NCI-H146 treated with DMSO at 0.1 percent for 48 hours (cell line): ENCODE data around the gene ANGPTL4.

Source experiments
- DNase-seq: peaks from one replicate; lab custom pipeline; 2025; ENCODE audit not compliant: unreplicated experiment; lab: John Stamatoyannopoulos, UW

The ANGPTL4 gene

DNA sequence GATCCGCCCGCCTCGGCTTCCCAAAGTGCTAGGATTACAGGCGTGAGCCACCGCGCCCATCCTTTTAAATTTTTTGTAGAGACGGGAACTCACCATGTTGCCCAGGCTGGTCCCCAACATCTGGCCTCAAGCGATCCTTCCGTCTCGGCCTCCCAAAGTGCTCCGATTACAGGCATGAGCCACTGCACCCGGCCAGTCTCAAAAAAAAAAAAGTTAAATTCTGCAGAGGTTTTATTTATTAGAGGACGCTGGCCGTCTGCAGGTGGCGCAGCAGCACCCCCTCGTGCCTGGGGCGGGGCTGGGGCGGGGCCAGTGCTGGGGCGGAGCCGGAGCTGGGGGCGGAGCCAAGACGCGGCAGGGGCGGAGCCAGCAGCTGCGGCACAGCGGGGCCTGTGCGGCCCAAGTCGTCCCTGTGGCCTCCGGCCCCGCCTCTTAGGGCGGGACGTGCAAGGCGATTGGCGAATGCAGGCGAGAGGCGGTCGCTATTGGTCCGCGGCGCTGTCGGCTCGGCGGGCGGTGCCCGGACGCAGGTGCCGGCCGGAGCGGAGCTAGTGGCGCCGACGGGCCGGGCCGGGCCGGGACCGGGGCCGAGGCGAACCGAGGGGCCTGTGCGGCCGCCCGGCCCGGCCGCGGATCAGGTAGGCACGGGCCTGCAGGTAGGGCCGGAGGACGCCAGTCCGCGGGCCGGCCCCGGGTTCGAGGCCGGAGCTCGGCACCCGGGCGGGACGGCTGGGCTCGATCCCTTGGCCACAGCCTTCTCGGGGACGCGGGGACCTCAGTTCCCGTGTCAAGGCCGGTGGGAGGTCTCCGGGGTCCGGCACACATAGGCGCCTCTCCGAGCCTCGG is 49.1 kb downstream of the ANGPTL4 start, which contains the start of gene MARCHF2:
Gene MARCHF2, plus strand, starts transcription at position 523 of the 846 bp plus-strand sequence. CDS start 8,536 bp downstream, outside the sequence.
- peak; percentile 80 for DNase-seq

DNA sequence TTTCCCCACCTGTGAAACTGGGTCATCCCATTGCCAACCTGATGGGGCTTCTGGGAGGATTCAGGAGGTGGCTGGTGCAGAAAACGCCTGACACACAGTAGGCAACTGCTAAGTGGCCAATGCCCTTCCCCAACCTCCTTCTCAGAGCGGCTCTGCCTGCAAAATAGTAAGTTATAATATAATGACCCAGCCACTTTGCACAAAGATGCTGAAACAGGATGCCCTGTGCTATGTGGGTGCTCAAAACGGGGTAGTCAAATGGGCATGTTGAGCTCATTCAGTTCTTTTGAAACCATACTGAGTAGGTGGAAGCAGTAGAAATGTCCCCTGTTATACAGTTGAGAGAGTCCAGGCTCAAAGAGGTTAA is 49.7 kb downstream of the ANGPTL4 start:
- no peak for DNase-seq

DNA sequence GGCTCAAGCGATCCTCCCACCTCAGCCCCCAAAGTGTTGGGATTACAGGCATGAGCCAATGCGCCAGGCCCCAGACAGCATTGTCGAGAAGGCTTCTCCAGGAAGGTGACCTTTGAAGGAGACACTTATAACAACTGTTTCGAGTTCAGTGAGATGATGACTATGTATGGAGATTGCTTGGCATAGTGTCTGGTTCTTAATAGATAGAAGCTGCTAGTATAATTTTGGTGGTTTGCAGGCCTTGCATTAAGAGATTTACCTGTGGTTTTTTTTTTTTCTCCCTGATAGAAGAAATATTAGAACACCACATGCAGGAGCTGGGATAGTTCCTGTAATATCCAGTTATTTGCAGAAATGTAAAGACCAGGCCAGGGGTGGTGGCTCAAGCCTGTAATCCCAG is 52.8 kb downstream of the ANGPTL4 start:
- DNase-seq: no peak

DNA sequence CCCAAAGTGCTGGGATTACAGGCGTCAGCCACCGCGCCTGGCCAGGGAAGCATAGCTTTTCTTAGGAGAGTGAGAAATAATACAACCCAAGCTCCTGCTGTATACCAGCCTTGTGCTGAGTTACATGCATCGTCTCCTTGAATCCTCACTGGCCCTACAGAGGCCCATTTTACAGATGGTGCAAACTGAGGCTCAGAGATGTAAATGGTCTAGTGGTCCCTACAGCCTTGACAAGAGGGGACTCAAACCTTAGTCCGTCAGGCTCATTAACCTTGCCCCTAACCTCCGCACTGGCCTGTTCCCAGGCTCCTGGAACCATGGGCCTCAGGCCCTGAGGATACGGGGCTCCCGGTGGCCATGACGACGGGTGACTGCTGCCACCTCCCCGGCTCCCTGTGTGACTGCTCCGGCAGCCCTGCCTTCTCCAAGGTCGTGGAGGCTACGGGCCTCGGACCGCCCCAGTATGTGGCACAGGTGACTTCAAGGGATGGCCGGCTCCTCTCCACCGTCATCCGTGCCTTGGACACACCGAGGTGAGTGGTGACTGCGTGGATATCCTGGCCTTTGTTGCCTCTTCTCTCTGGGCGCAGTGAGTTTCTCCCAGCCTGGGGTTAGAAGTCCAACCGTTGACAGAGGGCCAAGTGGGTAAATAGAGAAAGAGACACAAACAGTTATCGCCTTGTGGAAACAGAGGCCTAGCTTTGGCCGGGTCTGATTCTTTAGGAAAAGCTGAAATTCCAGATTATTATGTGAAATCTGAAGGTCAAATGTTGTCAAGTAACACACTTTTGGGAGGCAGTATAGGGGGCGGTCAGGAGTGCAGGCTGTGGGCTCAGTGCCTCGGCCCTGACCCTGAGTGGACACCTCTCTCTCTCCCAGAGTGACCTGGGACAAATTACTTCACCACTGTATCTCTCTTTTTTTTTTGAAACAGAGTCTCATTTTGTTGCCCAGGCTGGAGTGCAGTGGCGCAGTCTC is 57.8 kb downstream of the ANGPTL4 start:
- DNase-seq: no peak

DNA sequence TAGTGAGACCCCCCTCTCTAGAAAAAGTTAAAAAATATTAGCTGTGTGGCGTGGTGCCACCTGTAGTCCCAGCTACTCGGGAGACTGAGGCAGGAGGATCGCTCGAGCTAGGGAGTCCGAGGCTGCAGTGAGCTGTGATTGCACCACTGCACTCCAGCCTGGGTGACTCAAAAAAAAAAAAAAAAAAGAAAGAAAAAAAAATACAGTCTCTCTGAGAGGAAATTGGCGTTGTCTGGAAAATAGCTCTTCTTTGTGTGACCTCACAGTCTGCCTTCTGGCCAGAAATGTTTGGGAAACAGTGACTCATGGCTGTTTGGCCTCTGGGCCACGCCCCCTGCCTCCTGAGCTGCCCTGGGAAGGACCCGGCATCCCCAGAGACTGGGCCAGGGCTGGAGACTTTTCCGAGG is 59.9 kb downstream of the ANGPTL4 start:
- peak; percentile 9 for DNase-seq
